DND-41 (cell line): ENCODE measurements around the gene DDX17.

ENCODE experiments used
- EZH2 ChIP-seq: IDR thresholded peaks from 3 replicates; pipeline ENCODE4 v1.6.1; 2012; ENCODE audit warnings: borderline replicate concordance, low read depth, mild to moderate bottlenecking, moderate library complexity, low read length, inconsistent platforms; ENCODE audit not compliant: severe bottlenecking
- TF ChIP-seq, protein P1 (sequence below): IDR thresholded peaks from 2 replicates; pipeline ENCODE4 v1.5.1; 2012; ENCODE audit warnings: borderline replicate concordance, low read length, moderate library complexity, mild to moderate bottlenecking; ENCODE audit not compliant: poor library complexity, severe bottlenecking; ENCODE audit errors: extremely low read depth

DNA sequence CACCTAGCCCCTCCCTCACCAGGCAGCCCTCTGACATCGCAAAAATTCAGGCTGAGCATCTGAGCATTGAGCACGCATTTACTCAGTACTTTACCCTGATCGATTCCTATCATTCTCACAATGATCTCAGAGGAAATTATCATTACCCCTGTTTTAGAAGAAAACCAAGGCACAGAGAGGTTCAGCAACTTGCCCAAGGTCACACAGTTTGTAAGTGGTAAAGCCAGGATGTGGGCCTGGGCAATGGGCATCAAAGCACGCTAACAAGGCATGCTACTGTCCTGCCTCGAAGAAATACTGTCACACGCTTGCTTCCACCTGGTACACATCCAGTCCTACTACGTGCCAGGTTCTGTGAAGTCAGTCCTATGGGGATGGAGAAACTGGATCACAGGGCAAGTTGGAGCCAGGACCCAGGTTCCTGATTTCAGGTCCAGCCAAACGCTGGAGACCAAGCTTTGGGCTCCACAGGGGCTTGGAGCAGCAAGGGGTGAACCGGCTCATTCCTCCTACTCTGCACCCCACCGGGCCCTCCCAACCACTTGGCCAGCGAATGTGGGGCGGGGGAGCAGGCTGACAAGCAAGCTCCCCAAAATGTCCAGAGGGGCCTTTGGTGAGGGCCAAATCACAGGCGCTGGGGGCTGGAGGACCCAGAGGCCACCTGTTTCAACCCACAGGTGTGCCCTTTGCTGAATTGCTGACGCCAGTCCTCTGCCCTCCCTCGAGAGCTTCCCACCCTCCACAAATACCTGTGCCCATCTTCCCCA, 69.3 kb downstream of the DDX17 start:
- TF ChIP-seq, protein P1, sequence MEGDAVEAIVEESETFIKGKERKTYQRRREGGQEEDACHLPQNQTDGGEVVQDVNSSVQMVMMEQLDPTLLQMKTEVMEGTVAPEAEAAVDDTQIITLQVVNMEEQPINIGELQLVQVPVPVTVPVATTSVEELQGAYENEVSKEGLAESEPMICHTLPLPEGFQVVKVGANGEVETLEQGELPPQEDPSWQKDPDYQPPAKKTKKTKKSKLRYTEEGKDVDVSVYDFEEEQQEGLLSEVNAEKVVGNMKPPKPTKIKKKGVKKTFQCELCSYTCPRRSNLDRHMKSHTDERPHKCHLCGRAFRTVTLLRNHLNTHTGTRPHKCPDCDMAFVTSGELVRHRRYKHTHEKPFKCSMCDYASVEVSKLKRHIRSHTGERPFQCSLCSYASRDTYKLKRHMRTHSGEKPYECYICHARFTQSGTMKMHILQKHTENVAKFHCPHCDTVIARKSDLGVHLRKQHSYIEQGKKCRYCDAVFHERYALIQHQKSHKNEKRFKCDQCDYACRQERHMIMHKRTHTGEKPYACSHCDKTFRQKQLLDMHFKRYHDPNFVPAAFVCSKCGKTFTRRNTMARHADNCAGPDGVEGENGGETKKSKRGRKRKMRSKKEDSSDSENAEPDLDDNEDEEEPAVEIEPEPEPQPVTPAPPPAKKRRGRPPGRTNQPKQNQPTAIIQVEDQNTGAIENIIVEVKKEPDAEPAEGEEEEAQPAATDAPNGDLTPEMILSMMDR, result no peak
- TF ChIP-seq EZH2, result no peak
